Astrocyte (in vitro differentiated cells and primary cell): ENCODE results near the gene RGS17.

ENCODE experiments used
- EZH2 ChIP-seq: IDR thresholded peaks from 2 replicates; pipeline ENCODE4 v1.6.1; 2012; ENCODE audit warnings: mild to moderate bottlenecking, low read length, inconsistent platforms; ENCODE audit not compliant: insufficient read depth
- TF ChIP-seq, protein P1 (sequence below): IDR thresholded peaks from 2 replicates; pipeline ENCODE4 v1.5.1; 2011; ENCODE audit warnings: low read depth, mild to moderate bottlenecking, inconsistent platforms, low read length, moderate library complexity; ENCODE audit not compliant: insufficient read depth

DNA sequence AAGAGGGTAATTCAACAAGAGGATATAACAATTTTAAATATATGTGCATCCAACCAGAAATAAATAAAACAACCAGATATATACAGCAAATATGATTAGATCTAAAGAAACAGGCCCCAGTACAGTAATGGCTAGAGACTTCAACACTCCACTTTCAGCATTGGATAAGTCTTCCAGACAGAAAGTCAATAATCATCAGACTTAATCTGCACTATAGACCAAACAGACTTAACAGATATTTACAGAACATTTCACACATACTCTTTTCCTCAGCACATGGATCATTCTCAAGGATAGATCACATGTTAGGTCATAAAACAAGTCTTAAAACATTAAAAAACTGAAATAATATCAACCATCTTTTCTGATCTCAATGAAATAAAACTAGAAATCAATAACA is 65.9 kb downstream of the RGS17 start:
- TF ChIP-seq, protein P1, sequence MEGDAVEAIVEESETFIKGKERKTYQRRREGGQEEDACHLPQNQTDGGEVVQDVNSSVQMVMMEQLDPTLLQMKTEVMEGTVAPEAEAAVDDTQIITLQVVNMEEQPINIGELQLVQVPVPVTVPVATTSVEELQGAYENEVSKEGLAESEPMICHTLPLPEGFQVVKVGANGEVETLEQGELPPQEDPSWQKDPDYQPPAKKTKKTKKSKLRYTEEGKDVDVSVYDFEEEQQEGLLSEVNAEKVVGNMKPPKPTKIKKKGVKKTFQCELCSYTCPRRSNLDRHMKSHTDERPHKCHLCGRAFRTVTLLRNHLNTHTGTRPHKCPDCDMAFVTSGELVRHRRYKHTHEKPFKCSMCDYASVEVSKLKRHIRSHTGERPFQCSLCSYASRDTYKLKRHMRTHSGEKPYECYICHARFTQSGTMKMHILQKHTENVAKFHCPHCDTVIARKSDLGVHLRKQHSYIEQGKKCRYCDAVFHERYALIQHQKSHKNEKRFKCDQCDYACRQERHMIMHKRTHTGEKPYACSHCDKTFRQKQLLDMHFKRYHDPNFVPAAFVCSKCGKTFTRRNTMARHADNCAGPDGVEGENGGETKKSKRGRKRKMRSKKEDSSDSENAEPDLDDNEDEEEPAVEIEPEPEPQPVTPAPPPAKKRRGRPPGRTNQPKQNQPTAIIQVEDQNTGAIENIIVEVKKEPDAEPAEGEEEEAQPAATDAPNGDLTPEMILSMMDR, result no peak
- TF ChIP-seq EZH2, result no peak
